B cell (primary cell): ENCODE measurements around the gene TENT4A.

ENCODE experiments used
- CTCF ChIP-seq: fragments of 200-600 bp; IDR thresholded peaks from one replicate; pipeline ENCODE4 v1.8.0; 2022; ENCODE audit warnings: antibody characterized with exemption, mild to moderate bottlenecking
- EZH2 ChIP-seq: IDR thresholded peaks from 2 replicates; pipeline ENCODE4 v1.6.1; 2012; ENCODE audit warnings: borderline replicate concordance, low read depth, mild to moderate bottlenecking, moderate library complexity, low read length; ENCODE audit not compliant: insufficient read depth, poor library complexity, severe bottlenecking

- TF ChIP-seq CTCF (no peak), EZH2 (no peak)
Observed at GRCh38 chr5:6733411-6734242, 20.4 kb downstream of the TENT4A start.
